Lower leg skin (tissue), 4 donors: Measurements from ENCODE around the gene WWOX. TPM values are rescaled to one million over a fixed set of nuclear protein-coding genes. Genes with fewer than 3 reads are reported as not detected.
"Not testable (repeated sequence)": the region's sequence is repeated elsewhere in the genome, so short reads cannot be mapped to it uniquely, and the experiment has no call there.

Experiments used
- DNase-seq, 2 donors: peaks; one replicate each; pipeline ENCODE4 v3.0.0-alpha.2; 2019; ENCODE audit warnings: low spot score in 2 of 2
- H3K4me3 ChIP-seq: fragments of 200-600 bp; sonication (generic); 2 replicates; pipeline ENCODE4 v1.5.1; 2017; ENCODE audit warnings: mild to moderate bottlenecking, low read depth; ENCODE audit not compliant: poor library complexity, severe bottlenecking
- POLR2A ChIP-seq, 2 donors: fragments of 450-650 bp; IDR thresholded peaks; one replicate each; pipeline ENCODE4 v1.6.1; 2016 to 2017; ENCODE audit warnings: antibody characterized with exemption in 2 of 2, mild to moderate bottlenecking in 1 of 2, moderate library complexity in 1 of 2
- WGBS, 2 donors: methylation state at CpG; one replicate each; pipeline ENCODE4 v1.1.5; 2018; 5-methylcytosine and 5-hydroxymethylcytosine counted together
- intact Hi-C: fragments of 100-400 bp; cut with DNase I; formaldehyde crosslinking; loops from one replicate; pipeline ENCODE4 v1.15.0; 2023; ENCODE audit warnings: low total_unique reads
- total RNA-seq, 4 donors: library from RNA; depleted of rRNA; stranded (reverse); fragments of >200 nt; gene quantifications; one replicate each; pipeline ENCODE4 v1.1.0, GENCODE V29; 2016
- TF ChIP-seq, protein P1 (sequence below), 3 donors: fragments of 450-650 bp; IDR thresholded peaks; one replicate each; pipeline ENCODE4 v1.5.1; 2016; ENCODE audit warnings: antibody characterized with exemption in 3 of 3, mild to moderate bottlenecking in 3 of 3, moderate library complexity in 2 of 3

WWOX gene
- total RNA-seq, 4 donors from 2014 or later, result 21.0 to 82.7 (median 36.1) TPM

DNA sequence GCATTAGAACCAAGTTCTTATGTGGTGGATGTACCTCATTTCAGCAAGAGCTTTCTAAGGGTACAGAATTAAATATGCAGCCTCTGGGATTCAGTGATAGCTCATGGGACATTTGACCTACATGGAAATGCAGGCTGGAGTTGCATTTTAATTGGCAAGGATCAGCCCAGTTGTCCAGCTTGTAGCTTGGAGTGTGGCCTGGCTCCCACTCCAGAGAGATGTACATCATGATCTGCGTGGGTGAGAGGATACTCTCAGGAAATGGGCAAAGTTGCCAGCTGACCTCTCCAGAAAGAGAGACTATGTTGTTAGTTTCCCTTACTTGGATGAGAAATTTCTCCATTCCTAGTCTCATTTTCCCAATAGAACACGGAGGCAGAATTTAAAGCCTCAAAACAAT lies 945.7 kb downstream of the WWOX start:
- WGBS, 2 donors, result 77 to 85% methylated on average over 2 of the region's 2 CpGs
- intact Hi-C loops, result no loop called here
- TF ChIP-seq, protein P1, sequence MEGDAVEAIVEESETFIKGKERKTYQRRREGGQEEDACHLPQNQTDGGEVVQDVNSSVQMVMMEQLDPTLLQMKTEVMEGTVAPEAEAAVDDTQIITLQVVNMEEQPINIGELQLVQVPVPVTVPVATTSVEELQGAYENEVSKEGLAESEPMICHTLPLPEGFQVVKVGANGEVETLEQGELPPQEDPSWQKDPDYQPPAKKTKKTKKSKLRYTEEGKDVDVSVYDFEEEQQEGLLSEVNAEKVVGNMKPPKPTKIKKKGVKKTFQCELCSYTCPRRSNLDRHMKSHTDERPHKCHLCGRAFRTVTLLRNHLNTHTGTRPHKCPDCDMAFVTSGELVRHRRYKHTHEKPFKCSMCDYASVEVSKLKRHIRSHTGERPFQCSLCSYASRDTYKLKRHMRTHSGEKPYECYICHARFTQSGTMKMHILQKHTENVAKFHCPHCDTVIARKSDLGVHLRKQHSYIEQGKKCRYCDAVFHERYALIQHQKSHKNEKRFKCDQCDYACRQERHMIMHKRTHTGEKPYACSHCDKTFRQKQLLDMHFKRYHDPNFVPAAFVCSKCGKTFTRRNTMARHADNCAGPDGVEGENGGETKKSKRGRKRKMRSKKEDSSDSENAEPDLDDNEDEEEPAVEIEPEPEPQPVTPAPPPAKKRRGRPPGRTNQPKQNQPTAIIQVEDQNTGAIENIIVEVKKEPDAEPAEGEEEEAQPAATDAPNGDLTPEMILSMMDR (IDR thresholded peaks at IDR 0.05), result no peak
- no peak for TF ChIP-seq POLR2A (IDR thresholded peaks at IDR 0.05)
- no peak for DNase-seq
- H3K4me3 ChIP-seq, result no peak overlapping the region

DNA sequence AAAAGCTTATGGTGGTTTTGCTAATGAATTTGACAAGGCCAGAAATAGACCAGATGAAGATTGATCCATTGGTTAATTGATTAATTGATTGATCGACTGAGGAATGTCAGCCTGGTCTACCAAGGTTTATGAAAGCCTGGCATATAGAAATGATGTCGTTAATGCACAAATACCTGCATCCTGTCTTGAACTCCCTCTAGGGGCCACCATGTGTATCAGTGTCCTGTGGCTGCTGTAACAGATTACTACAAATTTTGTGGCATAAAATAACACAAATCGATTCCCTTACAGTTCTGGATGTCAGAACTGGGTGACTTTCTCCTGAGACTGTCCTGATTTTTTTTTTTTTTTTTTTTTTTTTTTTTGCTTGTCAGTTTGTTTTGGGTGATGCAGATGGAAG lies 947.9 kb downstream of the WWOX start:
- 69 to 80% methylated on average over 3 of the region's 3 CpGs for WGBS, 2 donors
- no peak for DNase-seq
- intact Hi-C loops, result no loop called here
- TF ChIP-seq, protein P1 (IDR thresholded peaks at IDR 0.05), result no peak
- no peak for TF ChIP-seq POLR2A (IDR thresholded peaks at IDR 0.05)
- no peak overlapping the region for H3K4me3 ChIP-seq

DNA sequence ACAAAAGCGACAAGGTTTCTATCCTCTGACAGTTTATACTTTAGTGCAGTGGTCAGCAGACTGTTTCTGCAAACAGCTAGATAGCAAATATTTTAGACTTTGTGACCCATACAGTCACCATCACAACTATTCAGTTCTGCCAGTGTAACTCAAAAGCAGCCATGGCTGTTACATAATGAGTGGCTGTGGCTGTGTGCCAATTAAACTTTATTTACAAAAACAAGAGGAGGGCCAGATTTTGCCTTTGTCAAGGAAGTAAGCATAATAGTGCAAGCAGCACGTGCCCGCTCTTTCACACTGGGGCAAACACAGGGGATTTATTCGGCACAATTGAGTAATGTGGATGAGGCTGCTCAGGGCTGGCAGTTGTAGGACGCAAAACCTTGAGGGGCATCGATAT lies 949.6 kb downstream of the WWOX start:
- intact Hi-C loops, result no loop called here
- WGBS, 2 donors, result 91 to 94% methylated on average over 6 of the region's 6 CpGs

DNA sequence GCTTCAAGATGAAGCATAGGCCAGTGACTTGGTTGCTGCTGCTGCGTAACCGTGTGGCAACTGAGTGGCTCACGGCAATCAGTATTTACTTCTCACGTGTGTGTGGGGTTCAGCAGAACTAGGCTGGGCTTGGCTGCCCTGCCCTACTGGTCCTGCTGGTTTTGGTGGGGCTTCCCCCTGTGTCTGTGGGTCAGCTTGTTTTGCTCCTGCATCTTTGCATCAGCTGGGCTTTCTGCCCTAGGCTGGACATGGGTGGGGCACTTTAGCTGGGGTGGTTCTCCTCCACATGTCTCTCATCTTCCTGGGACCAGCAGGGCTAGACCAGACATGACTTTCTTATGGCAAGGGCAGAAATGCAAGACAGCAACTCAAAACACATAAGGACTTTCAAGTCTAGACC lies 950.6 kb downstream of the WWOX start:
- no peak overlapping the region for H3K4me3 ChIP-seq
- no peak for DNase-seq
- intact Hi-C loops, result no loop called here
- WGBS, 2 donors, result 71 to 76% methylated on average over 4 of the region's 4 CpGs
- TF ChIP-seq, protein P1 (IDR thresholded peaks at IDR 0.05), result no peak
- TF ChIP-seq POLR2A (IDR thresholded peaks at IDR 0.05), result no peak

More for the DNA sequence above, 949.6 kb downstream of the WWOX start:
- TF ChIP-seq, protein P1 (IDR thresholded peaks at IDR 0.05), result no peak
- TF ChIP-seq POLR2A (IDR thresholded peaks at IDR 0.05), result no peak
- DNase-seq, result no peak
- no peak overlapping the region for H3K4me3 ChIP-seq

DNA sequence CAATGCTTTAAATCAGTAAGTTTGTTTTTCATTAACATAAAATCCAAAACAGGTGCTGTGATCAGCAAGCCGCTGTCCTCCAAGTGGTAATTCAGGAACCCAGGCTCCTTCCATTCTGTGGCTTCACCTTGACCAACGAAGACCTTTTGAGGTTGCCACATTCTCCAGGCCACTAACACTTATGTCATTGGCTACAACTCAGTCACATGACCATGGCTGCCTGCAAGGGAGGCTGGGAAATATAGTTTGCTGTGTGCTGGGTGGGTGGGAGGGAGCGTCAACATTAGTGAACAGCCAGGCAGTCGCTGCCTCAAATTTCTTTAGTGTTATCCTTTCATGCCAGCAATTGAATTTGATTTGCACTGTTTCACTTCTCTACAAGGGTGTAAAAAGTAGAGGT lies 951.9 kb downstream of the WWOX start:
- DNase-seq, result no peak
- TF ChIP-seq POLR2A (IDR thresholded peaks at IDR 0.05), result no peak
- TF ChIP-seq, protein P1 (IDR thresholded peaks at IDR 0.05), result no peak
- intact Hi-C loops, result no loop called here
- WGBS, 2 donors, result 73 to 78% methylated on average over 4 of the region's 4 CpGs
- no peak overlapping the region for H3K4me3 ChIP-seq

DNA sequence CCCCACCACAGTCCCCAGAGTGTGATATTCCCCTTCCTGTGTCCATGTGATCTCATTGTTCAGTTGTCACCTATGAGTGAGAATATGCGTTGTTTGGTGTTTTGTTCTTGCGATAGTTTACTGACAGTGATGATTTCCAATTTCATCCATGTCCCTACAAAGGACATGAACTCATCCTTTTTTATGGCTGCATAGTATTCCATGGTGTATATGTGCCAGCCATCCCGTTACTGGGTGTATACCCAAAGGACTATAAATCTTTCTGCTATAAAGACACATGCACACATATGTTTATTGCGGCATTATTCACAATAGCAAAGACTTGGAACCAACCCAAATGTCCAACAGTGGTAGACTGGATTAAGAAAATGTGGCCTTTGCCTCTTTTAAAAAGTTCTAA lies 952.7 kb downstream of the WWOX start:
- intact Hi-C loops, H3K4me3 ChIP-seq, DNase-seq: not testable (repeated sequence)
- WGBS, 2 donors, result 90 to 95% methylated on average over 4 of the region's 4 CpGs
